Cardiac septum (tissue), 1 donor: Measurements from ENCODE around the gene CFAP47. TPM values are rescaled to one million over a fixed set of nuclear protein-coding genes. Genes with fewer than 3 reads are reported as not detected.
"Not testable (repeated sequence)": the region's sequence is repeated elsewhere in the genome, so short reads cannot be mapped to it uniquely, and the experiment has no call there.

Experiments
- DNase-seq: peaks from one replicate; pipeline ENCODE4 v3.0.0-alpha.2; 2020; ENCODE audit warnings: low spot score
- intact Hi-C: fragments of 100-400 bp; cut with DNase I; formaldehyde crosslinking; loops from one replicate; pipeline ENCODE4 v1.14.0; 2022
- total RNA-seq: library from RNA; stranded (reverse); fragmentation: NEBNext Ultra II Directional; extraction: Animal tissue kit (Norgen Biotek cat#: 25700); gene quantifications from one replicate; pipeline ENCODE4 v1.2.1, GENCODE V29; 2021
- donor health status: DM: no; HTN: no; CAD: no.

Gene CFAP47
- total RNA-seq, 1 donor from 2014 or later, result not detected

DNA sequence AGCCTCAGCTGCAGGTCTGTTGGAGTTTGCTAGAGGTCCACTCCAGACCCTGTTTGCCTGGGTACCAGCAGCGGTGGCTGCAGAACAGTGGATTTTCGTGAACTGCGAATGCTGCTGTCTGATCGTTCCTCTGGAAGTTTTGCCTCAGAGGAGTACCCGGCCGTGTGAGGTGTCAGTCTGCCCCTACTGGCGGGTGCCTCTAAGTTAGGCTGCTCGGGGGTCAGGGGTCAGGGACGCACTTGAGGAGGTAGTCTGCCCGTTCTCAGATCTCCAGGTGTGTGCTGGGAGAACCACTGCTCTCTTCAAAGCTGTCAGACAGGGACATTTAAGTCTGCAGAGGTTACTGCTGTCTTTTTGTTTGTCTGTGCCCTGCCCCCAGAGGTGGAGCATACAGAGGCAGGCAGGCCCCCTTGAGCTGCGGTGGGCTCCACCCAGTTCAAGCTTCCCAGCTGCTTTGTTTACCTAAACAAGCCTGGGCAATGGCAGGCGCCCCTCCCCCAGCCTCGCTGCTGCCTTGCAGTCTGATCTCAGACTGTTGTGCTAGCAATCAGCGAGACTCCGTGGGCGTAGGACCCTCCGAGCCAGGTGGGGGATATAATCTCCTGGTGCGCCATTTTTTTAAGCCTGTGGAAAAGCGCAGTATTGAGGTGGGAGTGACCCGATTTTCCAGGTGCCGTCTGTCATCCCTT, 315.4 kb downstream of the CFAP47 start:
- DNase-seq, intact Hi-C loops: not testable (repeated sequence)

DNA sequence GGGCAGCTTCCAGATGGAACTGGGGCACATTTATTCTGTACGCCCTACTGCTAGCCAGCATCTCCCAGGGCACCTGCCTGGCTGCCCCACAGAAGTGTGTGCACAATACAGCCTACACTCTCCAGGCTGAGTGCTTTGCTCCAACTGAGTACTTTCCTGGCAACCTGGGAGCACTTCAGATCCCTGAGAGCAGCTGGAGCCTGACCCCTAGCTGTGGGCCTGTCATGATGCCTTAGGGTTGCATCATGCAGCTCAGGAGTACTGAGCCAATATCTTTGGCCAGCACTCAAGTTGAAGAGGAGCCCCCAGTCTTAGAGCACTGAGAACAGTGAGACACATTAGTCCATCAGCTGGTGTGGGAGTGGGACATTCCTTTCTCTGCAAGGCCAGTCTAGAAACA, 321.9 kb downstream of the CFAP47 start:
- no peak for DNase-seq
- intact Hi-C loops, result no loop called here

DNA sequence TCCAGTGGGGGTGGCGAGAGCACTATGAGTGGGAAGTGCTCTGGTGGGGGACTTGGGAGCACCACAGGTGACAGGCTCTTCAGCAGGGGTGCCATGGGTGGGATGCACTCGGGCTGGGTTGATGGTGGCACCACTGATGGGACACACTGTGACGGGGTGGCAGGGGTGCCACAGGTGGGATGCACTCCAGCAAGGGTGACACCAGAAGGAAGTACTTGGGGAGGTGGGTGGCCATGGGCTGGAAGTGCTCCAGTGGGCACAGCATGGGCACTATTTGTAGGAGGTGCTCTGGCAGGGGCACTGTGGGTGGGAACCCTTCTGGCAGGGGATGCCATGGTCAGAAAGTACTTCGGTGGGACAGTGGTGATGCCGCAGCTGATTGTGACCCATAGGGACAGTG, 346.6 kb downstream of the CFAP47 start:
- DNase-seq, result no peak
- intact Hi-C loops, result no loop called here

DNA sequence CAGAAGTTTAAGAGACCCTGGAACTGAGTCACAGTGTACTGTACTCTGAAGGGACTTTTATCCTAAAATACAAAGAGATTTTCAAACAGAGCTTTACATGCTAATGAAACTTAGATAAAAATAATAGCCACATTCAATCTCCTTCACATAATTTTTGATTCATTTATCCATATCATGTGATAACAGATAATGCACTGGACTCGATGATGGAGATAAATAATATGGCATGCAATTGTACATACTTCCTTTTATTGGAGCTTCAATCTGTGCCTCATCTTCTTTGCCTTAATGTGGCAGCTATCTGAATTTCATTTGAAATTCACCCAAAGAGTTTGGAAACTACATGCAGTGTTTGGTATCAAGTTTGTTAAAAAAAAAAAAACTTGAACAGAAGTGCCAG, 390.6 kb downstream of the CFAP47 start:
- no peak for DNase-seq
- intact Hi-C loops, result no loop called here

DNA sequence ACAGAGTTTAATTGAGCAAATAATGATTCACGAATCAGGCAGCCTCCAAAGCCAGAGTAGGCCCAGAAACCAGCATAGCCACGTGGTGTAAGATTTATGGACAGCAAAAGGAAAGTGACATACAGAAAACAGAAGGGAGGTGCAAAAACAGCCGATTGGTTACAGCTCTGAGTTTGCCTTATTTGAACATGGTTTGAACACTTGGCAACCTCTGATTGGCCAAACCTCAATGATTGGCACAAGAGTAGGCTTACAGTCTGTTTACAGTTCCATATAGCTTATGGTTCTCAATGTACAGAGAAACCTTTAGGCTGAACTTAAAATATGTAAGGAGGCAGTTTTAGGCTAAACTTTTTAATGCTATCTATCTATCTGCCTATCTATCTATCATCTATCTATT, 394.8 kb downstream of the CFAP47 start:
- intact Hi-C loops, result no loop called here
- no peak for DNase-seq

DNA sequence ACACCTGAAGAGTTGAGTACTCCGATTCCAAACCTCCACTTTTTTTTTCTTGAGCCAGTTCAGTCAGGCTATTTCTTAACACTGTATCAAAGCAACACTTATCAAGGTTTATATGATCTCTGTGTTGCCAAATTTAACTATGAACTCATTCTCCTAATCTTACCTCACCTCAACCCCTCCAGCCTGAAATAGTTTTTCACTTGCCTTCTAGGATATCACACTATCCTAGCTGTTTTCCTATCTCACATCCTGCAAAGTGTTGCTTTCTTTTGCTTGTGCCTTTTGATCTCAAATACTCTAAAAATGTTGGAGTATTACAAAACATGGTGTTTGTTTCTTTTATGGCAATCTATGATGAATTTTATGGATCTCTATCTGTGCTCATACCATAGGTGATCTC, 415.0 kb downstream of the CFAP47 start:
- DNase-seq, result no peak
- intact Hi-C loops, result no loop called here

DNA sequence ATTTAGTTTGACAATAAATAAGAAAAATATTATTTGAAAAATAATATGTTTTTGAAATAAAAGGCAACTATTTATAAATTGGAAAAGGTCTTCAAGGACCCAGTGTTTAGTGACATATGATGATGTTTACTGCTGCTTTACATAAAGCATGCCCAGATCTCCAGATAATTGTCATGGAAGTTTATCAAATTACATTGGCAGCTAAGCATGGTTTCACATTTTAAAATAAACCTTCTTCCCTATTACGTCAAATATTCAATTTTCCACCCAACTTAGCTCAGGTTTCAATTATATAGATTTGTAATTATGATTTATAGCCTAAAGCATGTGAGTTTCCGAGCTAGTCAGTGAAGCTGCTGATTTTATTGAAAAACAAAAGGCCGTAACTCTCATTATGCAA, 417.2 kb downstream of the CFAP47 start:
- no peak for DNase-seq
- intact Hi-C loops, result no loop called here

DNA sequence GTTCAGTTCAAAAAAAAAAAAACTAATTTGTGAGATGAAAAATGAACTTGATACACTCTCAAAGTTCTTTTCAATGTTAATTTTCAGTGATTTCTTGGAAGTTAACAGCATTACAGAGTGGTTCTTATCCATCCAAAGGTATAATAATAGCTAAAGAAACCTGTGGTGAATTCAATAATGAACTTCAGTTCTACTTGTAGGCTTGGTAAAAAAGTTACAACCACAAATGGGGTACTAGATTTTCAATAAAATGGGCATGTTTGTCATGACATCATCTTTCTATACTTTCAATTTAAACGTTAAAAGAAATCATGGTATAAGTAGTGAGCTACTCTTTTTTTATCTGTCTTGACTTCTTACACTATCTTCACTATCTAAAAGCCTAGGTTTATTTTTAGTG, 424.8 kb downstream of the CFAP47 start:
- intact Hi-C loops, result no loop called here
- no peak for DNase-seq

DNA sequence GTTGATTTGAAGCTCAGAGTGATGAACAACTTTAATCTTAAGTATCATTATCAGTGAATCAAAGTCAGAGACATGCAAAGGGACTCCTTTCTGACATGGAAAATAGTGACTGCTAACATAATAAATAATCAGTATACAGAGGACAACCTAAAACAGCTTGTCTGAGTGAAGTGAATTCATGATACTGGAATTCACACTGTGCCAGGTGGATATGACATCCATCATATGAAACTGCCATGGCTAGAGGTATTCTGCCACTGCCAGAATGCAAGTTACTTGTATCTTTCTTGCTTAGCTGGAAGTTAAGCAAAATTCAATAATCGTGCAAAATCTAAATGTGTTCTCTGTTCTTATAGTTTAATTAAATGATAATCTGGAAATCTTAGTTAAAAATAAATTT, 429.0 kb downstream of the CFAP47 start:
- intact Hi-C loops, result no loop called here
- no peak for DNase-seq

DNA sequence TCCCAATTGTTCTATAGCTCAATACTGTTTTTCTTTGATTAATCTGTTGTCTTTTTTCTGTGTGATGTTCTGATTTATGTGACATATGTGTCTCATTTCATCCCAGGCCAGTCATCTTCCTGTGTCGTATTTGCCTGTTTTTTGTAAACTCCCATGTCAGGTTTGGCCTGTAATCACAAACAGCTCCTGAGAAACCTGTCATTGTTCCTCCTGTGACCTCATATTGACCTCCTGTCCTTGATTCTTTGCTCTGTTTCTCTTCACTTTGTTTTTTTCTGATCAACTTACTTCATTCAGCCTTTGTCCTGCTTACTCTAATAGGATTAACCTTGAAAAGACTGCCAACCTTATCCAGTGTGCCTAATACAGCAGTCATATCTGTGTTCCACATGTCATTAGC, 438.3 kb downstream of the CFAP47 start:
- intact Hi-C loops, result no loop called here
- DNase-seq, result no peak

DNA sequence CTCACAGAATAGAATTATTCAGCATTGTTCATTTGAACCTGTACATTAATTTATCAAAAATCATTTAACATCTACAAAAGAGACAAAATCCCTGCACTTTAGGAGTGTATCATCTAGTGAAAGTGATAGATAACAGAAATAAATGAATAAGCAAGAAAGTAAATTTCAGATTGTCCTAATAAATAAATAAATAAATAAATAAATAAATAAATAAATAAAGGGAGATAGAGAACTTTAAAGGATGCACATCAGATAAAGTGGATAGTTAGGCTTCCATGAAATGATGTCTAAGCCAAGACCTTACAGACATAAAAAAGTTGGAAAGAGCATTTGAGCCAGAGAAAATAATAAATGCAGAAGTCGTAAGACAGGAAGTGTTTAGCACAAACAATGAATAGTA, 444.7 kb downstream of the CFAP47 start:
- no peak for DNase-seq
- intact Hi-C loops, result no loop called here

DNA sequence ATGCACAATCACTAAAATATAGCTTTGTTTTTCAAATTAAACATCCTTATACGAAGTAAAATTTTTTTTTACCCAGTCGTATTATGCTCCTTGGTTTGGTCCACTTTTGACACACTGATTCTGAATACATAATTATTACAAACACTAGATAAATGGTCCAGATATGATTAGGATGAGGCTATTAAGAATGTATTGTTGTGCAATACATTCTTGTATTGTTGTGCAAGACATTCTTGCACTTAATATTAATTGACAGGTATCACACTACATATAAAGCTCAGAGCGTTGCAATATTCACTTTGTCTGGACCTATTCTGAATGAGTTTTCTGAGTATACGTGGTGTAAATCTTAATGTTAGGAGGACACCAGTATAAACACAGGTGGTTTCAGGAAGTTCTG, 464.0 kb downstream of the CFAP47 start:
- no peak for DNase-seq
- intact Hi-C loops, result no loop called here

DNA sequence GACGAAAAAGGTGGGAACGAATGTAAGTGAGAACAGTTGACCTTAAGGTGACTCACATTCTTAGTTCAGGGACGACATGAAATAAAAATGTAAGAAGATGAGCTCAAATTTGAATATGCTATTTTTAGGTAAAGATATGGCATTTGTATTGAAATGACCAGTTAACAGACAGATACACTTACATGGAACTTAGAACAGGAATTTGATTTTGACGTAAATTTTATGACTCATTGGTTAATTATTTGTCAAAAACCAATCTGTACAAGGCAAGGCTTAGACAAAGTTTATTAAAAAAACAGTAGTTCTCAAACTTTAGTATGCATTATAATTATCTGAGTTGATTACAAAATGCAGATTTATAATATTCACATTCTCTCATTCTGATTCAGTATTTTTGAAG, 469.4 kb downstream of the CFAP47 start:
- intact Hi-C loops, result no loop called here
- DNase-seq, result no peak

DNA sequence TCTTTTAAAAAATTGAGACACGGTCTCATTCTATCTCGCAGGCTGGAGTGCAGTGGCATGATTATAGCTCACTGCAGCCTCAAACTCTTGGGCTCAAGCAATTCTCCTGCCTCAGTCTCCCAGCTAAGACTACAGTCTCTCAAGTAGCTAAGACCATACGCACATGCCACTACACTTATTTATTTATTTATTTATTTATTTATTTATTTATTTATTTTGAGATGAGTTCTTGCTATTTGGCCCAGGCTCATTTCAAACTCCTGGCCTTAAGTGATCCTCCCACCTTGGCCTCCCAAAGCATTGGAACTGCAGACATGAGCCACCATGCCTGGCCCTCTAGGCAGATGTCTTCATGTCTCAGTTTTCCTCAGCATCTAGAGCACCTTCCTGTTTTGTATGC, 482.2 kb downstream of the CFAP47 start:
- intact Hi-C loops, result no loop called here
- DNase-seq, result no peak

DNA sequence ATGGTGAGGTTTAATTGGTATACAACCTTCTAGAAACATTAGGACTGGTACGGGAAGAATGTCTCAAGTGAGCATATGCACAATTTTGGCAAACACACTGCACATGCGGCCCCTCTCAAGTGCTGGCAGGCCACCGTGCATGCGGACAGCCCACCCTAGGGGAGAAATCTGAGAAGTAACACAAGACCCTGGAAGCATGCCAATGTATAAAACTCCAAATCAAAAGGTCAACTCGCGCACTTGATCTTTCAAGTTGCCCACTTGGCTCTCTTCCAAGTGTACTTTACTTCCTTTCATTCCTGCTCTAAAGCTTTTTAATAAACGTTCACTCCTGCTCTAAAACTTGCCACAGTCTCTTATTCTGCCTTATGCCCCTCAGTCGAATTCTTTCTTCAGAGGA, 488.3 kb downstream of the CFAP47 start:
- intact Hi-C loops, result no loop called here
- no peak for DNase-seq

DNA sequence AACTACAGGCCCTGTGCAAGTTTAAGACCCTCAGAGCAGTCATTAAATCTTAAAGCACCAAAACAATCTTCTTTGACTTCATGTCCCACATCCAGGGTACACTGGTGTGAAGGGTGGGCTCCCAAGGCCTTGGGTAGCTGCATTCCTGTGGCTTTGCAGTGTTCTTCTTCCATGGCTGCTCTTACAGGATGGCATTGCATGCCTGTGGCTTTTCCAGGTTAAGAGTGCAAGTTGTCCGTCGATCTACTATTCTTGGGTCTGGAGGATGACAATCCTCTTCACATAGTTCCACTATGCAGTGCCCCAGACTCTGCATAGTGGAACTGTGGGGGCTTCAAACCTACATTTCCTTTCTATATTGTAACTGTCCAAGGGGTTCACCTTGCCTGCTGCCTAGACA, 494.5 kb downstream of the CFAP47 start:
- DNase-seq, result no peak
- intact Hi-C loops, result no loop called here

DNA sequence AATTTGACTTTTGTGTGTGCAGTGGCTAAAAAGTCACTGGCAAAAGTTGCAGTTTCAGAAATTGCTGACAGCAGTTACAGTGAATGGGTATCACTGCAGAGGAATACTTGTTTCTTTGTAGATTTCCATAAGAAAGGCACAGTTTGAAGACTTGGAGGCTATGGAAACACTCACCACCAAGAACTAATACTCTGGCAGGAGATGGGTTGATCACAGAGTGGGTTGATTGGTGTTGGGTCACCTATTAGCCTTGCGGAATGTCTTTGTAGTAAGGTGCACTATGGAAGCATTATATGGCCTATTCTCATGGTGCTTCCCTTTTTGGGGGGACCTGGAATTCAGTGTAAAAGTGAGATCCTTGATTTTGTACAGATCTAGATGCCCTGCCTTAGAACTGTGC, 502.8 kb downstream of the CFAP47 start:
- no peak for DNase-seq
- intact Hi-C loops, result no loop called here

DNA sequence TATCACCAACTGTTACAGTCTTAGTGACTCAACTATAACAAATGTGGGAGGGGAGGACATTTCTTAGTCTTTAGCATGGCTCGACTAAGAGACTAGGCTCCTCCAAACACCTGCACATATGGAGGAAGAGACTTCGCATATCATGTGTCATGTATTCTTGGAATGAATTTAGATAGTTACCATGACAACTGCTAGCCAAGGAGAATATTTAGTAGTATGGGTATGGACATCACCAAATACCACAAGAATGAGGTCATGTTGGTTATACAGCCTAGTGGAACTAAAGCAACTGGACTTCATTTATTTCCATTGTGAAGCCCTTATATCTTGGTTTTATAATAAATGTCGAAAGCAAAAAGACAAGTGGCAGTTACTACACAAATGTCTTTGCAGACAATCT, 512.3 kb downstream of the CFAP47 start:
- intact Hi-C loops, result no loop called here
- DNase-seq, result no peak

DNA sequence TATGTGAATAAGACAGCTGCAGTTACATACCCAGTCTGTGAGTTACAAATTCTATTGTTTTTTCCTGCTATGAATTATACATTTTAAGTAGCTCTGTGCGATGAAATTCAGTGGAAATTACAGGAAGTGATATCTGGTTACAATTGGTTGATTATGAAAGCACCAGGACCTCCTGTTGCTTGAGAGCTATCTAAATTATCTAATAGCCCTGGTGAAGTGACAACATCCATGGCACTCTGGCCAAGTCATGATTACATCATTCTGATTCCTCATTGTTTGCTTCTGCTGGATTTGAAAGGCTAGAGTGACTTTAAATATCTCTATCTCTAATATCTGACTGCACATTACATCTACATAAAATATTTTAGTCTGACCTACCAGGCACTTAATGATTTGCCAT, 515.0 kb downstream of the CFAP47 start:
- DNase-seq, result no peak

More for the DNA sequence above, 515.0 kb downstream of the CFAP47 start:
- intact Hi-C loops, result no loop called here
